Measurements from ENCODE around the gene ZNF678.
"Not testable (repeated sequence)": the region's sequence is repeated elsewhere in the genome, so short reads cannot be mapped to it uniquely, and the experiment has no call there.

The ZNF678 gene

GRCh38 chr1:227561241-227561907, 2.0 kb upstream of the ZNF678 start:
- Mint-ChIP-seq H3K27me3 (peaks cover 49% of the 10 kb centered on the region), H3K27ac (no peak overlapping the region), H3K9me3 (peaks cover 7% of the 10 kb centered on the region), H3K4me1 (ENCODE audit: low read depth) (peaks cover 29% of the 10 kb centered on the region), H3K36me3 (ENCODE audit: low read depth) (peaks cover 15% of the 10 kb centered on the region), H3K4me3 (no peak overlapping the region)
- no peak for DNase-seq

DNA sequence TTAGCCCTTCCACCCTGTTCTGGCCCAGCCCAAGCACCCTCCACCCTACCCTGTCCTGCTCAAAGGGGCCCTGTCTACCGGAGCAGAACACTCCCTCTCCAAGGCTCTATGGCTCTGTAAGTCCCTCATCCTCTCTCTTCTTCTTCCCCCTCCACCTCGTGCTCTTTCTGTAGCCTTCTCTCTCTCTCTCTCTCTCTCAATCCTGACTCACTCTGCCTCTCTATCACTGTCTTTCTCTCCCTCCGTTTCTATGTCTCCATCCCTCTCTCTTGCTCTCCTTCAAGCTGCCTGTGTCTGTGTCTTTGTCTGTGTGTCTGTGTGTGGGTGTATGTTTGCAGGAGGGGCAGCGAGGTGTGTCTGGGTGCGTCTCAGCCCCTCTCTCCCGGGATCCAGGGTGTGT, 1.3 kb upstream of the ZNF678 start:
- Mint-ChIP-seq H3K9me3 (peaks cover 7% of the 10 kb centered on the region), H3K4me1 (ENCODE audit: low read depth) (peaks cover 32% of the 10 kb centered on the region), H3K27me3 (peaks cover 49% of the 10 kb centered on the region), H3K4me3 (no peak overlapping the region), H3K36me3 (ENCODE audit: low read depth) (peaks cover 18% of the 10 kb centered on the region), H3K27ac (no peak overlapping the region)
- no peak for DNase-seq

DNA sequence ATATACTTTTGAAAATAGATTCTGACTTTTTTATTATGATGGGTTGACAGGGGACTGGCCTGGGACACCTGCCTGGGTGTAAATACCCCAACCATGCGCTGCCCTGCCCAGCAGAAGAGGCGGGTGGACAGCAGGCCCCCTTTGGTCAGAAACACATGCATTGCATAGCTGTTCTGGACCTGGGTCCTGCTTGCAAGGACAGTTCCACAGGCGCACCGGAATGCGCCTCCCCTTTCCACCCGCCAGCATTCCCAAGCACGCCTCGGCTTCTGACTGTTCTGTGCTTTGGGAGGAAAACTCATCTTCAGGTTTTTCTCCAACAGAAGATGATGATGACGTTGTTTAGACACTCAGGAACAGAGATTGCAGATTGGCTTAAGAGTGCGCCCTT, 428 bp upstream of the ZNF678 start:
- Mint-ChIP-seq H3K27me3 (peaks cover 43% of the 10 kb centered on the region), H3K9me3 (peaks cover 7% of the 10 kb centered on the region), H3K4me1 (ENCODE audit: low read depth) (peaks cover 38% of the 10 kb centered on the region), H3K27ac (peak overlapping the region; percentile 98), H3K36me3 (ENCODE audit: low read depth) (peaks cover 24% of the 10 kb centered on the region), H3K4me3 (peak overlapping the region; percentile 90)
- DNase-seq: no peak

- peaks cover 3% of the 10 kb centered on the region for H3K27me3 Mint-ChIP-seq
- H3K9me3 Mint-ChIP-seq: peaks cover 5% of the 10 kb centered on the region
- H3K27ac Mint-ChIP-seq: no peak overlapping the region
- H3K4me1 Mint-ChIP-seq (ENCODE audit: low read depth): peaks cover 43% of the 10 kb centered on the region
- H3K4me3 Mint-ChIP-seq: no peak overlapping the region
- peaks cover 31% of the 10 kb centered on the region for H3K36me3 Mint-ChIP-seq (ENCODE audit: low read depth)
- no peak for DNase-seq
These were observed 3.9 kb downstream of the ZNF678 start for GRCh38 chr1:227567256-227567655.

GRCh38 chr1:227568593-227568992, 5.2 kb downstream of the ZNF678 start:
- peaks cover 34% of the 10 kb centered on the region for H3K36me3 Mint-ChIP-seq (ENCODE audit: low read depth)
- H3K4me3 Mint-ChIP-seq: no peak overlapping the region
- DNase-seq: no peak
- peaks cover 42% of the 10 kb centered on the region for H3K4me1 Mint-ChIP-seq (ENCODE audit: low read depth)
- no peaks in the 10 kb centered on the region for H3K27me3 Mint-ChIP-seq
- H3K9me3 Mint-ChIP-seq: peaks cover 2% of the 10 kb centered on the region
- H3K27ac Mint-ChIP-seq: no peak overlapping the region

GRCh38 chr1:227572752-227573151, 9.4 kb downstream of the ZNF678 start:
- peaks cover 36% of the 10 kb centered on the region for H3K4me1 Mint-ChIP-seq (ENCODE audit: low read depth)
- peaks cover 33% of the 10 kb centered on the region for H3K9me3 Mint-ChIP-seq
- peaks cover 54% of the 10 kb centered on the region for H3K36me3 Mint-ChIP-seq (ENCODE audit: low read depth)
- H3K27me3 Mint-ChIP-seq: no peaks in the 10 kb centered on the region
- no peak for DNase-seq
- no peak overlapping the region for H3K4me3 Mint-ChIP-seq
- no peak overlapping the region for H3K27ac Mint-ChIP-seq

GRCh38 chr1:227574926-227575325, 11.6 kb downstream of the ZNF678 start:
- peaks cover 71% of the 10 kb centered on the region for H3K36me3 Mint-ChIP-seq (ENCODE audit: low read depth)
- no peak for DNase-seq
- peaks cover 41% of the 10 kb centered on the region for H3K9me3 Mint-ChIP-seq
- H3K4me1 Mint-ChIP-seq (ENCODE audit: low read depth): peaks cover 35% of the 10 kb centered on the region
- no peak overlapping the region for H3K27ac Mint-ChIP-seq
- no peak overlapping the region for H3K4me3 Mint-ChIP-seq
- H3K27me3 Mint-ChIP-seq: no peaks in the 10 kb centered on the region

- H3K9me3 Mint-ChIP-seq: peaks cover 41% of the 10 kb centered on the region
- peaks cover 30% of the 10 kb centered on the region for H3K4me1 Mint-ChIP-seq (ENCODE audit: low read depth)
- no peak overlapping the region for H3K4me3 Mint-ChIP-seq
- peaks cover 74% of the 10 kb centered on the region for H3K36me3 Mint-ChIP-seq (ENCODE audit: low read depth)
- H3K27me3 Mint-ChIP-seq: no peaks in the 10 kb centered on the region
- no peak for DNase-seq
- no peak overlapping the region for H3K27ac Mint-ChIP-seq
These were observed 12.8 kb downstream of the ZNF678 start for GRCh38 chr1:227576189-227576588.

- Mint-ChIP-seq H3K9me3 (peaks cover 43% of the 10 kb centered on the region), H3K27ac (no peak overlapping the region), H3K4me3 (no peak overlapping the region), H3K27me3 (no peaks in the 10 kb centered on the region), H3K4me1 (ENCODE audit: low read depth) (peaks cover 30% of the 10 kb centered on the region), H3K36me3 (ENCODE audit: low read depth) (peaks cover 72% of the 10 kb centered on the region)
- no peak for DNase-seq
These were observed 14.1 kb downstream of the ZNF678 start for GRCh38 chr1:227577500-227577899.

DNA sequence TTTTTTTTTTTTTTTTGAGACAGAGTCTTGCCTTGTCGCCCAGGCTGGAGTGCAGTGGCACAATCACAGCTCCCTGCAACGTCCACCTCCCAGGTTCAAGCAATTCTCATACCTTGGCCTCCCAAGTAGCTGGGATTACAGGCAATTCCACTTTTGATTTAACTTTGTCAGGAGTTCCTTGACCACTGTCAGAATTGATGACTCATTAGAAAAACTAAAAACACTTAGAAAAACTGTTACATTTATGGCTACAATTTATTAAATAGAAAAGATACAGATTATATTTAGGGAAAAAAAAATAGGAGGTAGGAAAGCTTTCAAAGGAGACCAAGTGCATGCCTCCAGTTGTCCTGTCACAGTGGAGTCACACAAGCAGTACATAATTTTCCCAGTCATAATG, 20.0 kb downstream of the ZNF678 start:
- Mint-ChIP-seq H3K9me3 (peaks cover 34% of the 10 kb centered on the region), H3K27me3 (no peaks in the 10 kb centered on the region), H3K36me3 (ENCODE audit: low read depth) (peaks cover 77% of the 10 kb centered on the region), H3K4me3 (no peak overlapping the region), H3K4me1 (ENCODE audit: low read depth) (peaks cover 11% of the 10 kb centered on the region), H3K27ac (no peak overlapping the region)
- no peak for DNase-seq

GRCh38 chr1:227586733-227587132, 23.4 kb downstream of the ZNF678 start:
- DNase-seq: no peak
- no peak overlapping the region for H3K4me3 Mint-ChIP-seq
- H3K4me1 Mint-ChIP-seq (ENCODE audit: low read depth): no peaks in the 10 kb centered on the region
- H3K9me3 Mint-ChIP-seq: peaks cover 52% of the 10 kb centered on the region
- H3K27ac Mint-ChIP-seq: no peak overlapping the region
- no peaks in the 10 kb centered on the region for H3K27me3 Mint-ChIP-seq
- H3K36me3 Mint-ChIP-seq (ENCODE audit: low read depth): peaks cover 90% of the 10 kb centered on the region

DNA sequence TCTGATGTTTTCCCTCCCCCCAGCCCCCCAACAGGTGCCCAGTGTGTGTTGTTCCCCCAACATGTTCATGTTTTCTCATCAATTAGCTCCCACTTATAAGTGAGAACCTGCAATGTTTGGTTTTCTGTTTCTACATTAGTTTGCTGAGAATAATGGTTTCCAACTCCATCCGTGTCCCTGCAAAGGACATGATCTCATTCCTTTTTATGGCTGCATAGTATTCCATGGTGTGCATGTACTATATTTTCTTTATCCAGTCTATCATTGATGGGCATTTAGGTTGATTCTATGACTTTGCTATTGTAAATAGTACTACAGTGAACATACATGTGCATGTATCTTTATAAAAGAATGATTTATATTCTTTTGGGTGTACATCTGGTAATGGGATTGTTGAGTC, 24.6 kb downstream of the ZNF678 start:
- Mint-ChIP-seq H3K36me3 (ENCODE audit: low read depth) (peaks cover 95% of the 10 kb centered on the region), H3K9me3 (peaks cover 56% of the 10 kb centered on the region), H3K4me1 (ENCODE audit: low read depth) (no peaks in the 10 kb centered on the region), H3K27me3 (no peaks in the 10 kb centered on the region), H3K27ac (no peak overlapping the region), H3K4me3 (no peak overlapping the region)
- no peak for DNase-seq

- H3K4me3 Mint-ChIP-seq; H3K4me1 Mint-ChIP-seq (ENCODE audit: low read depth); H3K27ac Mint-ChIP-seq; DNase-seq; H3K27me3 Mint-ChIP-seq: not testable (repeated sequence)
- H3K9me3 Mint-ChIP-seq: peaks cover 60% of the 10 kb centered on the region
- H3K36me3 Mint-ChIP-seq (ENCODE audit: low read depth): peaks cover 98% of the 10 kb centered on the region
These were observed 25.4 kb downstream of the ZNF678 start for GRCh38 chr1:227588769-227589168.

GRCh38 chr1:227589777-227590176, 26.4 kb downstream of the ZNF678 start:
- not testable (repeated sequence) for H3K4me1 Mint-ChIP-seq (ENCODE audit: low read depth); H3K27me3 Mint-ChIP-seq; H3K27ac Mint-ChIP-seq; DNase-seq; H3K4me3 Mint-ChIP-seq
- Mint-ChIP-seq H3K36me3 (ENCODE audit: low read depth) (peaks cover 96% of the 10 kb centered on the region), H3K9me3 (peaks cover 57% of the 10 kb centered on the region)

DNA sequence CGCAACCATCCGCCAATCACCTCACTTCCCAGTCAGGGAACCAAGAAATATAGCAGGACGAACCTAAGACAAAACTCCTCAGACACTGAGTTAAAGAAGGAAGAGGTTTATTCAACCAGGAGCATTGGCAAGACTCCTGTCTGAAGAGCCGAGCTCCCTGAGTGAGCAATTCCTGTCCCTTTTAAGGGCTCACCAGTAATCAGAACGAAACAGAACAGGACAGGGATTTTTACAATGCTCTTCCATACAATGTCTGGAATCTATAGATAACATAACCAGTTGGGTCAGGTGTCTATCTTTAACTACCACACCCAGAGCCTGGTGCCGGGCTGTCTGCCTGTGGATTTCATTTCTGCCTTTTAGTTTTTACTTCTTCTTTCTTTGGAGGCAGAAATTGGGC, 32.9 kb downstream of the ZNF678 start:
- Mint-ChIP-seq H3K36me3 (ENCODE audit: low read depth) (peaks cover 86% of the 10 kb centered on the region), H3K9me3 (peaks cover 59% of the 10 kb centered on the region)
- H3K4me3 Mint-ChIP-seq; H3K27me3 Mint-ChIP-seq; H3K27ac Mint-ChIP-seq; DNase-seq; H3K4me1 Mint-ChIP-seq (ENCODE audit: low read depth): not testable (repeated sequence)

GRCh38 chr1:227603327-227603726, 40.0 kb downstream of the ZNF678 start:
- no peak overlapping the region for H3K4me3 Mint-ChIP-seq
- no peak for DNase-seq
- peaks cover 5% of the 10 kb centered on the region for H3K4me1 Mint-ChIP-seq (ENCODE audit: low read depth)
- H3K27me3 Mint-ChIP-seq: no peaks in the 10 kb centered on the region
- H3K9me3 Mint-ChIP-seq: peaks cover 51% of the 10 kb centered on the region
- H3K27ac Mint-ChIP-seq: no peak overlapping the region
- peaks cover 76% of the 10 kb centered on the region for H3K36me3 Mint-ChIP-seq (ENCODE audit: low read depth)
